Stimulated activated CD4-positive, alpha-beta T cell treated with anti-CD3 and anti-CD28 coated beads, Interleukin-4, amount 100 ng/mL, for 48 hours (primary cell): ENCODE data around the gene SEZ6L2.

ENCODE experiments used
- DNase-seq, 2 donors: peaks; one replicate each; pipeline ENCODE4 v3.0.0-alpha.2; 2020; ENCODE audit warnings: low read depth in 2 of 2

SEZ6L2 gene

GRCh38 chr16:29825145-29826044, 74.0 kb downstream of the SEZ6L2 start:
- no peak for DNase-seq

- DNase-seq, result no peak
Observed at GRCh38 chr16:29824589-29825144, 74.7 kb downstream of the SEZ6L2 start.

GRCh38 chr16:29821643-29822115, 77.7 kb downstream of the SEZ6L2 start:
- no peak for DNase-seq
